ENCODE results near the gene VPS13A. TPM values are rescaled to one million over a fixed set of nuclear protein-coding genes. Genes with fewer than 3 reads are reported as not detected.

Gene VPS13A
- total and polyA plus RNA-seq, 2 donors (not counting 1 experiment from before 2014, with no cell fraction given) = 12.8 to 39.3 TPM

GRCh38 chr9:77133011-77133410, 44.3 kb upstream of the VPS13A start:
- DNase-seq (ENCODE audit: low read depth in 2 of 2) = peak in 1 of 2 donors; percentile 6

DNA sequence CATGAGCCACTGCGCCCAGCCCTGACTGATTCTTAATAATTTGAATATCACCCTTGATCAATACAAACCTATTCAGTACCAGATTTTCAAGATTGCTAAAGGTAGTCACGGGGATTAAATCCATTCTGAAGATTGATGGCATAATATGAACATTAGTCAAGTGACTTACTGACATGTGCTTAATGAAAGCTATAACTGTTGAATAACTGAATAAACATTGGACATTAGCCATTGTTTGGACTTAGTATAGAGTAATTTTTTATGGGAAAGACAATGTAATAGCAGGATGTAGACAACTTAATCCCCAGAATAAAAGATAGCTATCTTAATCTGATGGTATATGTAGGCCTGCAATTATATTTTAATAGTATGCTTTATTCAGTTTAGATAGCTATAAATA, 35.0 kb upstream of the VPS13A start:
- Histone ChIP-seq H2AFZ (ENCODE audit: low read length) (no peak overlapping the region), H3K4me2 (ENCODE audit: extremely low read depth, insufficient read depth, low read length) (no peak overlapping the region), H3K27ac (ENCODE audit: insufficient read depth, low read length) (no peak overlapping the region), H3K27me3 (ENCODE audit: control insufficient read depth, insufficient read depth, low read length) (no peaks in the 10 kb centered on the region), H4K20me1 (ENCODE audit: control insufficient read depth, extremely low read depth, insufficient read depth, low read length) (no peaks in the 10 kb centered on the region), H3K9ac (ENCODE audit: insufficient read depth, low read length) (no peak overlapping the region), H3K4me3 (replicated peaks in 1 of 4; ENCODE audit: control extremely low read depth in 1 of 4, insufficient read depth in 1 of 4, low read depth in 3 of 4, low read length in 4 of 4) (no peak overlapping the region), H3K4me1 (ENCODE audit: control insufficient read depth, extremely low read depth, insufficient read depth, low read length) (no peaks in the 10 kb centered on the region), H3K36me3 (ENCODE audit: control insufficient read depth, insufficient read depth, low read length) (no peaks in the 10 kb centered on the region), H3K9me3 (ENCODE audit: control insufficient read depth, insufficient read depth, low read depth, low read length) (no peaks in the 10 kb centered on the region), H3K79me2 (ENCODE audit: control insufficient read depth, insufficient read depth, low read length) (no peaks in the 10 kb centered on the region)
- TF ChIP-seq, protein P1, sequence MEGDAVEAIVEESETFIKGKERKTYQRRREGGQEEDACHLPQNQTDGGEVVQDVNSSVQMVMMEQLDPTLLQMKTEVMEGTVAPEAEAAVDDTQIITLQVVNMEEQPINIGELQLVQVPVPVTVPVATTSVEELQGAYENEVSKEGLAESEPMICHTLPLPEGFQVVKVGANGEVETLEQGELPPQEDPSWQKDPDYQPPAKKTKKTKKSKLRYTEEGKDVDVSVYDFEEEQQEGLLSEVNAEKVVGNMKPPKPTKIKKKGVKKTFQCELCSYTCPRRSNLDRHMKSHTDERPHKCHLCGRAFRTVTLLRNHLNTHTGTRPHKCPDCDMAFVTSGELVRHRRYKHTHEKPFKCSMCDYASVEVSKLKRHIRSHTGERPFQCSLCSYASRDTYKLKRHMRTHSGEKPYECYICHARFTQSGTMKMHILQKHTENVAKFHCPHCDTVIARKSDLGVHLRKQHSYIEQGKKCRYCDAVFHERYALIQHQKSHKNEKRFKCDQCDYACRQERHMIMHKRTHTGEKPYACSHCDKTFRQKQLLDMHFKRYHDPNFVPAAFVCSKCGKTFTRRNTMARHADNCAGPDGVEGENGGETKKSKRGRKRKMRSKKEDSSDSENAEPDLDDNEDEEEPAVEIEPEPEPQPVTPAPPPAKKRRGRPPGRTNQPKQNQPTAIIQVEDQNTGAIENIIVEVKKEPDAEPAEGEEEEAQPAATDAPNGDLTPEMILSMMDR (conservative IDR thresholded peaks at IDR 0.05 in 1 of 2, IDR thresholded peaks at IDR 0.05 in 1 of 2; ENCODE audit: low read depth in 1 of 2, low read length in 2 of 2) = no peak
- no peak for TF ChIP-seq EZH2 (IDR thresholded peaks at IDR 0.05; ENCODE audit: low read length, missing control alignments)
- no peak for DNase-seq (ENCODE audit: low read depth in 2 of 2)

More at GRCh38 chr9:77133011-77133410, 44.3 kb upstream of the VPS13A start:
- Histone ChIP-seq H3K4me1 (ENCODE audit: control insufficient read depth, extremely low read depth, insufficient read depth, low read length) (no peaks in the 10 kb centered on the region), H3K36me3 (ENCODE audit: control insufficient read depth, insufficient read depth, low read length) (no peaks in the 10 kb centered on the region), H3K27me3 (ENCODE audit: control insufficient read depth, insufficient read depth, low read length) (no peaks in the 10 kb centered on the region), H3K79me2 (ENCODE audit: control insufficient read depth, insufficient read depth, low read length) (no peaks in the 10 kb centered on the region), H4K20me1 (ENCODE audit: control insufficient read depth, extremely low read depth, insufficient read depth, low read length) (no peaks in the 10 kb centered on the region), H3K9me3 (ENCODE audit: control insufficient read depth, insufficient read depth, low read depth, low read length) (no peaks in the 10 kb centered on the region), H3K4me3 (replicated peaks in 1 of 4; ENCODE audit: control extremely low read depth in 1 of 4, insufficient read depth in 1 of 4, low read depth in 3 of 4, low read length in 4 of 4) (no peak overlapping the region), H3K4me2 (ENCODE audit: extremely low read depth, insufficient read depth, low read length) (no peak overlapping the region), H3K27ac (ENCODE audit: insufficient read depth, low read length) (no peak overlapping the region), H3K9ac (ENCODE audit: insufficient read depth, low read length) (no peak overlapping the region), H2AFZ (ENCODE audit: low read length) (no peak overlapping the region)
- TF ChIP-seq, protein P1 (conservative IDR thresholded peaks at IDR 0.05 in 1 of 2, IDR thresholded peaks at IDR 0.05 in 1 of 2; ENCODE audit: low read depth in 1 of 2, low read length in 2 of 2) = no peak
- TF ChIP-seq EZH2 (IDR thresholded peaks at IDR 0.05; ENCODE audit: low read length, missing control alignments) = no peak

- no peak overlapping the region for H3K4me2 ChIP-seq (ENCODE audit: extremely low read depth, insufficient read depth, low read length)
- no peak overlapping the region for H3K4me3 ChIP-seq (replicated peaks in 1 of 4; ENCODE audit: control extremely low read depth in 1 of 4, insufficient read depth in 1 of 4, low read depth in 3 of 4, low read length in 4 of 4)
- H2AFZ ChIP-seq (ENCODE audit: low read length) = no peak overlapping the region
- H3K79me2 ChIP-seq (ENCODE audit: control insufficient read depth, insufficient read depth, low read length) = no peaks in the 10 kb centered on the region
- no peaks in the 10 kb centered on the region for H3K27me3 ChIP-seq (ENCODE audit: control insufficient read depth, insufficient read depth, low read length)
- H3K9ac ChIP-seq (ENCODE audit: insufficient read depth, low read length) = no peak overlapping the region
- no peak overlapping the region for H3K27ac ChIP-seq (ENCODE audit: insufficient read depth, low read length)
- no peaks in the 10 kb centered on the region for H3K9me3 ChIP-seq (ENCODE audit: control insufficient read depth, insufficient read depth, low read depth, low read length)
- TF ChIP-seq, protein P1 (conservative IDR thresholded peaks at IDR 0.05 in 1 of 2, IDR thresholded peaks at IDR 0.05 in 1 of 2; ENCODE audit: low read depth in 1 of 2, low read length in 2 of 2) = no peak
- no peak for TF ChIP-seq EZH2 (IDR thresholded peaks at IDR 0.05; ENCODE audit: low read length, missing control alignments)
- H4K20me1 ChIP-seq (ENCODE audit: control insufficient read depth, extremely low read depth, insufficient read depth, low read length) = no peaks in the 10 kb centered on the region
- H3K36me3 ChIP-seq (ENCODE audit: control insufficient read depth, insufficient read depth, low read length) = no peaks in the 10 kb centered on the region
- H3K4me1 ChIP-seq (ENCODE audit: control insufficient read depth, extremely low read depth, insufficient read depth, low read length) = no peaks in the 10 kb centered on the region
- DNase-seq (ENCODE audit: low read depth in 2 of 2) = no peak
Measured at GRCh38 chr9:77149879-77150278, 27.5 kb upstream of the VPS13A start.

All from fibroblast of lung (primary cell).